KG1 (cell line): Measurements from ENCODE around the gene CRYGS.
"Not testable (repeated sequence)": the region's sequence is repeated elsewhere in the genome, so short reads cannot be mapped to it uniquely, and the experiment has no call there.

Experiments
- DNase-seq: peaks from one replicate; lab custom pipeline; 2025; lab: John Stamatoyannopoulos, UW

The CRYGS gene

GRCh38 chr3:186544281-186544680 is at the start of gene CRYGS:
Gene CRYGS, minus strand, starts transcription at chr3:186544380. Its CDS starts 54 bp downstream, at chr3:186544326.
- no peak for DNase-seq

- DNase-seq: no peak
These were observed 49.7 kb upstream of the CRYGS start for GRCh38 chr3:186593862-186594261.

GRCh38 chr3:186592682-186593081 is 48.5 kb upstream of the CRYGS start:
- DNase-seq: no peak

- no peak for DNase-seq
These were observed 46.6 kb upstream of the CRYGS start for GRCh38 chr3:186590580-186591295.

- no peak for DNase-seq
These were observed 45.8 kb upstream of the CRYGS start for GRCh38 chr3:186589856-186590579.

GRCh38 chr3:186589121-186589520 is 44.9 kb upstream of the CRYGS start:
- no peak for DNase-seq

- no peak for DNase-seq
These were observed 44.5 kb upstream of the CRYGS start for GRCh38 chr3:186588632-186589031.

GRCh38 chr3:186587183-186587582 is 43.0 kb upstream of the CRYGS start:
- no peak for DNase-seq

- not testable (repeated sequence) for DNase-seq
These were observed 42.1 kb upstream of the CRYGS start for GRCh38 chr3:186586245-186586644.

GRCh38 chr3:186583831-186584230 is 39.7 kb upstream of the CRYGS start:
- DNase-seq: no peak

GRCh38 chr3:186582541-186582940 is 38.4 kb upstream of the CRYGS start:
- DNase-seq: no peak

- DNase-seq: no peak
These were observed 36.6 kb upstream of the CRYGS start for GRCh38 chr3:186580785-186581184.

GRCh38 chr3:186577521-186577920 is 33.3 kb upstream of the CRYGS start:
- no peak for DNase-seq

- no peak for DNase-seq
These were observed 27.4 kb upstream of the CRYGS start for GRCh38 chr3:186571644-186572013.

- no peak for DNase-seq
These were observed 26.9 kb upstream of the CRYGS start for GRCh38 chr3:186570941-186571643.

- peak; percentile 96 for DNase-seq
These were observed 26.1 kb upstream of the CRYGS start, which contains the start of gene DNAJB11 for GRCh38 chr3:186570096-186570940. Gene DNAJB11, plus strand, starts transcription at chr3:186570720. Its CDS starts 178 bp downstream, at chr3:186570898.

- no peak for DNase-seq
These were observed 25.6 kb upstream of the CRYGS start for GRCh38 chr3:186569779-186570095.

GRCh38 chr3:186569361-186569760 is 25.2 kb upstream of the CRYGS start:
- not testable (repeated sequence) for DNase-seq

GRCh38 chr3:186567072-186567921 is 23.1 kb upstream of the CRYGS start, which contains the start of gene TBCCD1:
Gene TBCCD1, minus strand, starts transcription at chr3:186567339. Its CDS starts 3,010 bp downstream, at chr3:186564329.
- DNase-seq: peak; percentile 94

GRCh38 chr3:186566772-186567071 is 22.5 kb upstream of the CRYGS start:
- DNase-seq: no peak

GRCh38 chr3:186564586-186564985 is 20.4 kb upstream of the CRYGS start:
- DNase-seq: no peak
